Stomach (tissue), 9 donors: Measurements from ENCODE around the gene FANCC. TPM values are rescaled to one million over a fixed set of nuclear protein-coding genes. Genes with fewer than 3 reads are reported as not detected.

ENCODE experiments used
- DNase-seq, 2 donors: peaks; one replicate each; pipeline versions ENCODE4 v3.0.0 to v3.0.0-alpha.2; 2013 to 2019
- H3K27ac ChIP-seq, 5 donors: fragments of 200-600 bp in 4 of 5; sonication (generic) in 4 of 5; one replicate each; pipeline ENCODE4 v1.5.1; 2013 to 2019; ENCODE audit warnings: mild to moderate bottlenecking in 1 of 5, moderate library complexity in 1 of 5
- H3K27me3 ChIP-seq, 3 donors: fragments of 200-600 bp; sonication (generic); one replicate each; pipeline ENCODE4 v1.5.1; 2017 to 2019; ENCODE audit warnings: mixed run types in 1 of 3
- H3K36me3 ChIP-seq, 4 donors: fragments of 200-600 bp; sonication (generic); 1 replicate in 3 of 4; 2 replicates in 1 of 4; pipeline ENCODE4 v1.5.1; 2016 to 2019
- H3K4me1 ChIP-seq, 4 donors: fragments of 200-600 bp; sonication (generic); one replicate each; pipeline ENCODE4 v1.5.1; 2016 to 2019
- H3K4me3 ChIP-seq, 4 donors: fragments of 200-600 bp; sonication (generic) in 3 of 4; one replicate each; pipeline ENCODE4 v1.5.1; 2016 to 2019; ENCODE audit warnings: mild to moderate bottlenecking in 1 of 4
- H3K9me3 ChIP-seq, 4 donors: fragments of 200-600 bp; sonication (generic); one replicate each; pipeline ENCODE4 v1.5.1; 2016 to 2019
- EP300 ChIP-seq: sonication (generic); formaldehyde crosslinking; IDR thresholded peaks from one replicate; pipeline ENCODE4 v1.6.1; 2017; ENCODE audit warnings: antibody characterized with exemption
- POLR2A ChIP-seq, 4 donors: fragments of 450-650 bp; IDR thresholded peaks; one replicate each; pipeline ENCODE4 v1.6.1; 2016; ENCODE audit warnings: antibody characterized with exemption in 4 of 4, control low read depth in 2 of 4, mild to moderate bottlenecking in 1 of 4, moderate library complexity in 1 of 4
- POLR2AphosphoS5 ChIP-seq, 3 donors: sonication (generic); formaldehyde crosslinking; IDR thresholded peaks; one replicate each; pipeline ENCODE4 v1.6.1; 2016; ENCODE audit warnings: antibody characterized with exemption in 3 of 3
- WGBS, 5 donors: extraction: QIAGEN DNeasy Blood & Tissue Kit in 3 of 5; methylation state at CpG; one replicate each; pipeline versions ENCODE4 v1.1.5 to v1.1.7; 2013 to 2018; 5-methylcytosine and 5-hydroxymethylcytosine counted together
- intact Hi-C: fragments of 100-400 bp; cut with DNase I; formaldehyde crosslinking; loops from one replicate; pipeline ENCODE4 v1.15.1; 2023; ENCODE audit warnings: low total_unique reads
- polyA plus RNA-seq, 3 donors: library from polyadenylated mRNA; stranded (reverse); fragments of 200-250 nt; gene quantifications; one replicate each; pipeline ENCODE4 v1.2.3, GENCODE V29; 2013
- total RNA-seq, 5 donors: library from RNA; depleted of rRNA; stranded (reverse); fragments of >200 nt; gene quantifications; one replicate each; pipeline versions ENCODE4 v1.1.0 to v1.2.3, GENCODE V29; 2014 to 2016
- TF ChIP-seq, protein P1 (sequence below), 7 experiments: fragments of 450-650 bp in 4 of 7; fragments of 200-600 bp in 3 of 7; sonication (generic) in 3 of 7; IDR thresholded peaks; one replicate each; pipeline ENCODE4 v1.5.1; 2016 to 2019; ENCODE audit warnings: antibody characterized with exemption in 7 of 7, control low read depth in 2 of 7, mild to moderate bottlenecking in 1 of 7
- donor health status: healthy with polysubstance abuse.
- donor health status: Bipolar disorder and iron deficiency.
- donor health status: healthy.

The FANCC gene
- total and polyA plus RNA-seq, 8 donors = 3.1 to 24.5 (median 7.1) TPM

- intact Hi-C loops = no loop called here
- TF ChIP-seq, protein P1, sequence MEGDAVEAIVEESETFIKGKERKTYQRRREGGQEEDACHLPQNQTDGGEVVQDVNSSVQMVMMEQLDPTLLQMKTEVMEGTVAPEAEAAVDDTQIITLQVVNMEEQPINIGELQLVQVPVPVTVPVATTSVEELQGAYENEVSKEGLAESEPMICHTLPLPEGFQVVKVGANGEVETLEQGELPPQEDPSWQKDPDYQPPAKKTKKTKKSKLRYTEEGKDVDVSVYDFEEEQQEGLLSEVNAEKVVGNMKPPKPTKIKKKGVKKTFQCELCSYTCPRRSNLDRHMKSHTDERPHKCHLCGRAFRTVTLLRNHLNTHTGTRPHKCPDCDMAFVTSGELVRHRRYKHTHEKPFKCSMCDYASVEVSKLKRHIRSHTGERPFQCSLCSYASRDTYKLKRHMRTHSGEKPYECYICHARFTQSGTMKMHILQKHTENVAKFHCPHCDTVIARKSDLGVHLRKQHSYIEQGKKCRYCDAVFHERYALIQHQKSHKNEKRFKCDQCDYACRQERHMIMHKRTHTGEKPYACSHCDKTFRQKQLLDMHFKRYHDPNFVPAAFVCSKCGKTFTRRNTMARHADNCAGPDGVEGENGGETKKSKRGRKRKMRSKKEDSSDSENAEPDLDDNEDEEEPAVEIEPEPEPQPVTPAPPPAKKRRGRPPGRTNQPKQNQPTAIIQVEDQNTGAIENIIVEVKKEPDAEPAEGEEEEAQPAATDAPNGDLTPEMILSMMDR (IDR thresholded peaks at IDR 0.05) = no peak
- TF ChIP-seq EP300 (no peak), POLR2A (IDR thresholded peaks at IDR 0.05) (no peak), POLR2AphosphoS5 (IDR thresholded peaks at IDR 0.05) (no peak)
- Histone ChIP-seq H3K27me3 (peaks cover 5 to 24% (median 19%) of the 10 kb centered on the region in 3 donors), H3K36me3 (no peaks in the 10 kb centered on the region), H3K9me3 (no peaks in the 10 kb centered on the region), H3K4me1 (peaks cover 8 to 13% (median 10%) of the 10 kb centered on the region in 4 donors), H3K27ac (no peak overlapping the region), H3K4me3 (no peak overlapping the region)
- no peak for DNase-seq
- WGBS, 5 donors = 70 to 85% (median 79%) methylated on average over 3 of the region's 3 CpGs
These were observed 27.3 kb upstream of the FANCC start for GRCh38 chr9:95344735-95345325.

DNA sequence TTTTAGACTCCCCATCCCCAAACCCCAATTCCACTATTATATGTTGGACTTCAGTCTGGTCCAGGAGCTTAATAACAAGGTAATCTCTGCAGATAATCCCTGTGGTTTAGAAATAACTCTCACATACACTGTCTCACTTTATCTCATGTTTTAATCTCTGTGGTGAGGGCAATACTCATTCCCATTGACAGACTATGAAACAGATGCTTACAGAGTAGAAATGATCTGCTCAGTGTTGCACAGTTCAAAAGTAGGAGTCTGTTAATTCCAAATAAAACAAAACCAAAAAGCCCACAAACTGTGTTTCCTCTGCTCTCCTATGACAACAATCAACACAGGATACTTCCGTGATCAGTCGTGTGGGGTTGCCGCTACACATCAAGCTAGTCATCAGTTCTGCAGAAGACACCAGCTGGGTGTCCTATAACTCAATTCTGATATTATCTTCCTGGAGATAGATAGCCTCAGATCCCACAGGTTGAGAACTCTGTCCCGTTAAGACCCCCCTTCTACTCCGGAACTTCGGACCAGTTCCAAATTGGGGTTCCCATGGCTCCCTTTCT is 26.3 kb upstream of the FANCC start:
- DNase-seq = no peak
- H3K9me3 ChIP-seq = no peaks in the 10 kb centered on the region
- 82 to 90% (median 83%) methylated on average over 6 of the region's 6 CpGs for WGBS, 5 donors
- H3K4me1 ChIP-seq = peaks cover 0 to 2% (median under 1%) of the 10 kb centered on the region in 4 donors
- H3K27ac ChIP-seq = no peak overlapping the region
- intact Hi-C loops = no loop called here
- H3K27me3 ChIP-seq = peaks cover under 1 to 14% (median 9%) of the 10 kb centered on the region in 3 donors
- no peak overlapping the region for H3K4me3 ChIP-seq
- no peaks in the 10 kb centered on the region for H3K36me3 ChIP-seq
- no peak for TF ChIP-seq POLR2A (IDR thresholded peaks at IDR 0.05)
- TF ChIP-seq EP300 = no peak
- TF ChIP-seq, protein P1 (IDR thresholded peaks at IDR 0.05) = no peak
- no peak for TF ChIP-seq POLR2AphosphoS5 (IDR thresholded peaks at IDR 0.05)

DNA sequence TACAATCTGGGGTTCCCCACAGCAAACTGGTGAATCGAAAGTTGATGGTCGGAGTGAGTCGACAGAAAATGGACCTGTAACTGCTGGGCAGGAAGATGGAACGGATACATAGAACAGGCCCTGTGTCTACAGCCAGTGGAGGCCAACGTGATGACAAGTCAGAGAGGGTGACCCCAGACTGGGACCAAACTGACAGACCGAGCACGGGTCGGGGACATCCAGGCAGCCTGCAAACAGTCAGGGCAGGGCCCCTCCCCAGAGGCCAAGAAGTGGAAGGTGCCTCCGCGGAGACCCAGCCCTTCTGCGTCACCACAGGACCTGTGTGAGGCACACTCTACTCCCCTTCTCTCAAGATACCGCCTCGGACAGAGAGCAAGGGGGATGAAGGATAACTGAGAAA is 25.1 kb upstream of the FANCC start:
- peaks cover 0 to 2% (median 0%) of the 10 kb centered on the region in 4 donors for H3K9me3 ChIP-seq
- H3K27me3 ChIP-seq = peaks cover 0 to 1% (median 0%) of the 10 kb centered on the region in 3 donors
- H3K36me3 ChIP-seq = no peaks in the 10 kb centered on the region
- no peak overlapping the region for H3K27ac ChIP-seq
- intact Hi-C loops = no loop called here
- no peaks in the 10 kb centered on the region for H3K4me1 ChIP-seq
- DNase-seq = no peak
- no peak for TF ChIP-seq EP300
- no peak for TF ChIP-seq POLR2AphosphoS5 (IDR thresholded peaks at IDR 0.05)
- no peak overlapping the region for H3K4me3 ChIP-seq
- WGBS, 5 donors = 84 to 92% (median 87%) methylated on average over 12 to 13 of the region's 13 CpGs

GRCh38 chr9:95341293-95341962 is 23.9 kb upstream of the FANCC start:
- no peak for TF ChIP-seq POLR2A (IDR thresholded peaks at IDR 0.05)
- no peak for TF ChIP-seq POLR2AphosphoS5 (IDR thresholded peaks at IDR 0.05)
- no peak for TF ChIP-seq EP300
- TF ChIP-seq, protein P1 (IDR thresholded peaks at IDR 0.05) = peak in 2 of 7 experiments; percentile 8 to 30
- no peaks in the 10 kb centered on the region for H3K36me3 ChIP-seq
- peaks cover 0 to 6% (median 0%) of the 10 kb centered on the region in 4 donors for H3K9me3 ChIP-seq
- H3K4me3 ChIP-seq = no peak overlapping the region
- WGBS, 5 donors = 53 to 68% (median 61%) methylated on average over 5 of the region's 5 CpGs
- no peak overlapping the region for H3K27ac ChIP-seq
- H3K27me3 ChIP-seq = no peaks in the 10 kb centered on the region
- H3K4me1 ChIP-seq = no peaks in the 10 kb centered on the region
- DNase-seq = peak in 1 of 2 donors; percentile 48
- intact Hi-C loops = no loop called here
